GM23338 (cell line): ENCODE measurements around the gene PLAAT3. TPM values are rescaled to one million over a fixed set of nuclear protein-coding genes. Genes with fewer than 3 reads are reported as not detected.

Experiments
- ZNF114 ChIP-seq: fragments of 250-450 bp; sonication (Bioruptor Pico); IDR thresholded peaks from 2 replicates; pipeline ENCODE4 v1.5.0; 2020; ENCODE audit warnings: mild to moderate bottlenecking, moderate library complexity
- polyA plus RNA-seq: library from polyadenylated mRNA; unstranded; fragments of >200 nt; fragmentation: Nextera tagmentation; extraction: Ambion mirVana; gene quantifications from 2 replicates; pipeline ENCODE4 v1.2.1, GENCODE V29; 2016
- total RNA-seq: library from RNA; depleted of rRNA; stranded (reverse); fragments of >200 nt; shearing (Covaris generic); gene quantifications from 2 replicates; pipeline ENCODE4 v1.2.3, GENCODE V29; 2014; rRNA removed
- TF ChIP-seq, protein P1 (sequence below): fragments of 250-450 bp; sonication (Bioruptor Pico); IDR thresholded peaks from 2 replicates; pipeline ENCODE4 v1.5.0; 2020; ENCODE audit warnings: mild to moderate bottlenecking, moderate library complexity

PLAAT3 gene
- total and polyA plus RNA-seq, 2 experiments from 2014 or later, result 61.1 to 262 TPM

DNA sequence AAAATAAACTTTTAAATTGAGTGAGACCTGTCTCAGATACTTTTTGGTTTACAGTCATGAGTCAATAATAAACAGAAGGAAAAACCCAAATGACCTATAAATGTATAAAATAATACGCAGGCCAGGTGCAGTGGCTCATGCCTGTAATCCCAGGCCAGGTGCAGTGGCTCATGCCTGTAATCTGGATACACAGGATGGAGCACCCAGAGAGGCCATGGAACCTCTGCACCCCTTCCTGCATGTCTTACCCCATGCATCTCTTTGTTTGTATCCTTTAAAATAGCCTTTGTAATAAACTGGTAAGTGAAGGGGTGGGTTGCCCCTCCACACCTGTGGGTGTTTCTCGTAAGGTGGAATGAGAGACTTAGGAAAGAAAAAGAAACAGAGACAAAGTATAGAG, 86.6 kb downstream of the PLAAT3 start (continued):
- TF ChIP-seq, protein P1, sequence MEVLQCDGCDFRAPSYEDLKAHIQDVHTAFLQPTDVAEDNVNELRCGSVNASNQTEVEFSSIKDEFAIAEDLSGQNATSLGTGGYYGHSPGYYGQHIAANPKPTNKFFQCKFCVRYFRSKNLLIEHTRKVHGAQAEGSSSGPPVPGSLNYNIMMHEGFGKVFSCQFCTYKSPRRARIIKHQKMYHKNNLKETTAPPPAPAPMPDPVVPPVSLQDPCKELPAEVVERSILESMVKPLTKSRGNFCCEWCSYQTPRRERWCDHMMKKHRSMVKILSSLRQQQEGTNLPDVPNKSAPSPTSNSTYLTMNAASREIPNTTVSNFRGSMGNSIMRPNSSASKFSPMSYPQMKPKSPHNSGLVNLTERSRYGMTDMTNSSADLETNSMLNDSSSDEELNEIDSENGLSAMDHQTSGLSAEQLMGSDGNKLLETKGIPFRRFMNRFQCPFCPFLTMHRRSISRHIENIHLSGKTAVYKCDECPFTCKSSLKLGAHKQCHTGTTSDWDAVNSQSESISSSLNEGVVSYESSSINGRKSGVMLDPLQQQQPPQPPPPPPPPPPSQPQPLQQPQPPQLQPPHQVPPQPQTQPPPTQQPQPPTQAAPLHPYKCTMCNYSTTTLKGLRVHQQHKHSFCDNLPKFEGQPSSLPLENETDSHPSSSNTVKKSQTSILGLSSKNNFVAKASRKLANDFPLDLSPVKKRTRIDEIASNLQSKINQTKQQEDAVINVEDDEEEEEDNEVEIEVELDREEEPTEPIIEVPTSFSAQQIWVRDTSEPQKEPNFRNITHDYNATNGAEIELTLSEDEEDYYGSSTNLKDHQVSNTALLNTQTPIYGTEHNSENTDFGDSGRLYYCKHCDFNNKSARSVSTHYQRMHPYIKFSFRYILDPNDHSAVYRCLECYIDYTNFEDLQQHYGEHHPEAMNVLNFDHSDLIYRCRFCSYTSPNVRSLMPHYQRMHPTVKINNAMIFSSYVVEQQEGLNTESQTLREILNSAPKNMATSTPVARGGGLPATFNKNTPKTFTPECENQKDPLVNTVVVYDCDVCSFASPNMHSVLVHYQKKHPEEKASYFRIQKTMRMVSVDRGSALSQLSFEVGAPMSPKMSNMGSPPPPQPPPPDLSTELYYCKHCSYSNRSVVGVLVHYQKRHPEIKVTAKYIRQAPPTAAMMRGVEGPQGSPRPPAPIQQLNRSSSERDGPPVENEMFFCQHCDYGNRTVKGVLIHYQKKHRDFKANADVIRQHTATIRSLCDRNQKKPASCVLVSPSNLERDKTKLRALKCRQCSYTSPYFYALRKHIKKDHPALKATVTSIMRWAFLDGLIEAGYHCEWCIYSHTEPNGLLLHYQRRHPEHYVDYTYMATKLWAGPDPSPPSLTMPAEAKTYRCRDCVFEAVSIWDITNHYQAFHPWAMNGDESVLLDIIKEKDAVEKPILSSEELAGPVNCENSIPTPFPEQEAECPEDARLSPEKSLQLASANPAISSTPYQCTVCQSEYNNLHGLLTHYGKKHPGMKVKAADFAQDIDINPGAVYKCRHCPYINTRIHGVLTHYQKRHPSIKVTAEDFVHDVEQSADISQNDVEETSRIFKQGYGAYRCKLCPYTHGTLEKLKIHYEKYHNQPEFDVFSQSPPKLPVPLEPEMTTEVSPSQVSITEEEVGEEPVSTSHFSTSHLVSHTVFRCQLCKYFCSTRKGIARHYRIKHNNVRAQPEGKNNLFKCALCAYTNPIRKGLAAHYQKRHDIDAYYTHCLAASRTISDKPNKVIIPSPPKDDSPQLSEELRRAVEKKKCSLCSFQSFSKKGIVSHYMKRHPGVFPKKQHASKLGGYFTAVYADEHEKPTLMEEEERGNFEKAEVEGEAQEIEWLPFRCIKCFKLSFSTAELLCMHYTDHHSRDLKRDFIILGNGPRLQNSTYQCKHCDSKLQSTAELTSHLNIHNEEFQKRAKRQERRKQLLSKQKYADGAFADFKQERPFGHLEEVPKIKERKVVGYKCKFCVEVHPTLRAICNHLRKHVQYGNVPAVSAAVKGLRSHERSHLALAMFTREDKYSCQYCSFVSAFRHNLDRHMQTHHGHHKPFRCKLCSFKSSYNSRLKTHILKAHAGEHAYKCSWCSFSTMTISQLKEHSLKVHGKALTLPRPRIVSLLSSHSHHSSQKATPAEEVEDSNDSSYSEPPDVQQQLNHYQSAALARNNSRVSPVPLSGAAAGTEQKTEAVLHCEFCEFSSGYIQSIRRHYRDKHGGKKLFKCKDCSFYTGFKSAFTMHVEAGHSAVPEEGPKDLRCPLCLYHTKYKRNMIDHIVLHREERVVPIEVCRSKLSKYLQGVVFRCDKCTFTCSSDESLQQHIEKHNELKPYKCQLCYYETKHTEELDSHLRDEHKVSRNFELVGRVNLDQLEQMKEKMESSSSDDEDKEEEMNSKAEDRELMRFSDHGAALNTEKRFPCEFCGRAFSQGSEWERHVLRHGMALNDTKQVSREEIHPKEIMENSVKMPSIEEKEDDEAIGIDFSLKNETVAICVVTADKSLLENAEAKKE (CRISPR knock-in tag), result no peak
- no peak for TF ChIP-seq ZNF114 (CRISPR knock-in tag)

Other genes with a start within 250 kb of the PLAAT3 start
- not detected in 2 replicates for gene SLC22A9, start 244.6 kb downstream of the PLAAT3 start, total RNA-seq
- gene SLC22A9, start 244.6 kb downstream of the PLAAT3 start, polyA plus RNA-seq, result not detected in 2 replicates
- 10.4 and 11.6 TPM in 2 replicates for gene PLAAT5, start 123.3 kb downstream of the PLAAT3 start, total RNA-seq
- 7.5 and 7.7 TPM in 2 replicates for gene PLAAT5, start 123.3 kb downstream of the PLAAT3 start, polyA plus RNA-seq
- 0.62 and 0.94 TPM in 2 replicates for gene LGALS12, start 108.3 kb downstream of the PLAAT3 start, total RNA-seq
- 0.57 and 1.2 TPM in 2 replicates for gene LGALS12, start 108.3 kb downstream of the PLAAT3 start, polyA plus RNA-seq
- gene PLAAT4, start 77.6 kb downstream of the PLAAT3 start, total RNA-seq, result 0.69 and 3.3 TPM in 2 replicates
- gene PLAAT4, start 77.6 kb downstream of the PLAAT3 start, polyA plus RNA-seq, result 4.6 and 5.0 TPM in 2 replicates
- gene PLAAT2, start 51.1 kb downstream of the PLAAT3 start, total RNA-seq, result 0.66 TPM in 1 of 2 replicates, not detected in the other
- 0.42 and 0.78 TPM in 2 replicates for gene PLAAT2, start 51.1 kb downstream of the PLAAT3 start, polyA plus RNA-seq
- 20.4 and 24.4 TPM in 2 replicates for gene ATL3, start 56.9 kb upstream of the PLAAT3 start, total RNA-seq
- gene ATL3, start 56.9 kb upstream of the PLAAT3 start, polyA plus RNA-seq, result 5.2 and 6.8 TPM in 2 replicates
- 150 and 162 TPM in 2 replicates for gene RTN3, start 67.1 kb upstream of the PLAAT3 start, total RNA-seq
- 129 and 138 TPM in 2 replicates for gene RTN3, start 67.1 kb upstream of the PLAAT3 start, polyA plus RNA-seq
- gene ZFTA, start 154.3 kb upstream of the PLAAT3 start, total RNA-seq, result 32.1 and 36.6 TPM in 2 replicates
- gene ZFTA, start 154.3 kb upstream of the PLAAT3 start, polyA plus RNA-seq, result 8.3 and 8.5 TPM in 2 replicates
- gene SPINDOC, start 199.0 kb upstream of the PLAAT3 start, total RNA-seq, result 65.5 and 84.7 TPM in 2 replicates
- 9.4 and 12.9 TPM in 2 replicates for gene SPINDOC, start 199.0 kb upstream of the PLAAT3 start, polyA plus RNA-seq
- gene MARK2, start 224.7 kb upstream of the PLAAT3 start, total RNA-seq, result 42.6 and 45.9 TPM in 2 replicates
- gene MARK2, start 224.7 kb upstream of the PLAAT3 start, polyA plus RNA-seq, result 15.8 and 18.7 TPM in 2 replicates